ENCODE measurements around the gene SCP2.

Gene SCP2

GRCh38 chr1:53082826-53083455 lies 155.9 kb downstream of the SCP2 start:
- DNase-seq (ENCODE audit: extremely low read depth, insufficient read length) = no peak
- TF ChIP-seq, protein P1, sequence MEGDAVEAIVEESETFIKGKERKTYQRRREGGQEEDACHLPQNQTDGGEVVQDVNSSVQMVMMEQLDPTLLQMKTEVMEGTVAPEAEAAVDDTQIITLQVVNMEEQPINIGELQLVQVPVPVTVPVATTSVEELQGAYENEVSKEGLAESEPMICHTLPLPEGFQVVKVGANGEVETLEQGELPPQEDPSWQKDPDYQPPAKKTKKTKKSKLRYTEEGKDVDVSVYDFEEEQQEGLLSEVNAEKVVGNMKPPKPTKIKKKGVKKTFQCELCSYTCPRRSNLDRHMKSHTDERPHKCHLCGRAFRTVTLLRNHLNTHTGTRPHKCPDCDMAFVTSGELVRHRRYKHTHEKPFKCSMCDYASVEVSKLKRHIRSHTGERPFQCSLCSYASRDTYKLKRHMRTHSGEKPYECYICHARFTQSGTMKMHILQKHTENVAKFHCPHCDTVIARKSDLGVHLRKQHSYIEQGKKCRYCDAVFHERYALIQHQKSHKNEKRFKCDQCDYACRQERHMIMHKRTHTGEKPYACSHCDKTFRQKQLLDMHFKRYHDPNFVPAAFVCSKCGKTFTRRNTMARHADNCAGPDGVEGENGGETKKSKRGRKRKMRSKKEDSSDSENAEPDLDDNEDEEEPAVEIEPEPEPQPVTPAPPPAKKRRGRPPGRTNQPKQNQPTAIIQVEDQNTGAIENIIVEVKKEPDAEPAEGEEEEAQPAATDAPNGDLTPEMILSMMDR (IDR thresholded peaks at IDR 0.05; ENCODE audit: insufficient read depth, low read length, poor library complexity, severe bottlenecking) = no peak
- Histone ChIP-seq H3K27me3 (replicated peaks; ENCODE audit: control insufficient read depth, insufficient read depth, low read length) (no peaks in the 10 kb centered on the region), H3K36me3 (ENCODE audit: control insufficient read depth, insufficient read depth, low read length) (no peaks in the 10 kb centered on the region), H3K4me3 (replicated peaks; ENCODE audit: low read depth, low read length) (no peak overlapping the region)

GRCh38 chr1:53083636-53084588 lies 156.8 kb downstream of the SCP2 start:
- H3K27me3 ChIP-seq (replicated peaks; ENCODE audit: control insufficient read depth, insufficient read depth, low read length) = no peaks in the 10 kb centered on the region
- no peak overlapping the region for H3K4me3 ChIP-seq (replicated peaks; ENCODE audit: low read depth, low read length)
- TF ChIP-seq, protein P1 (IDR thresholded peaks at IDR 0.05; ENCODE audit: insufficient read depth, low read length, poor library complexity, severe bottlenecking) = no peak
- H3K36me3 ChIP-seq (ENCODE audit: control insufficient read depth, insufficient read depth, low read length) = no peaks in the 10 kb centered on the region
- no peak for DNase-seq (ENCODE audit: extremely low read depth, insufficient read length)

GRCh38 chr1:53084589-53084971 lies 157.5 kb downstream of the SCP2 start:
- no peak for DNase-seq (ENCODE audit: extremely low read depth, insufficient read length)
- Histone ChIP-seq H3K4me3 (replicated peaks; ENCODE audit: low read depth, low read length) (no peak overlapping the region), H3K27me3 (replicated peaks; ENCODE audit: control insufficient read depth, insufficient read depth, low read length) (no peaks in the 10 kb centered on the region), H3K36me3 (ENCODE audit: control insufficient read depth, insufficient read depth, low read length) (no peaks in the 10 kb centered on the region)
- TF ChIP-seq, protein P1 (IDR thresholded peaks at IDR 0.05; ENCODE audit: insufficient read depth, low read length, poor library complexity, severe bottlenecking) = no peak

- Histone ChIP-seq H3K36me3 (ENCODE audit: control insufficient read depth, insufficient read depth, low read length) (no peaks in the 10 kb centered on the region), H3K27me3 (replicated peaks; ENCODE audit: control insufficient read depth, insufficient read depth, low read length) (no peaks in the 10 kb centered on the region), H3K4me3 (replicated peaks; ENCODE audit: low read depth, low read length) (no peak overlapping the region)
- TF ChIP-seq, protein P1 (IDR thresholded peaks at IDR 0.05; ENCODE audit: insufficient read depth, low read length, poor library complexity, severe bottlenecking) = no peak
- no peak for DNase-seq (ENCODE audit: extremely low read depth, insufficient read length)
Measured at GRCh38 chr1:53085405-53085804, 158.3 kb downstream of the SCP2 start.

DNA sequence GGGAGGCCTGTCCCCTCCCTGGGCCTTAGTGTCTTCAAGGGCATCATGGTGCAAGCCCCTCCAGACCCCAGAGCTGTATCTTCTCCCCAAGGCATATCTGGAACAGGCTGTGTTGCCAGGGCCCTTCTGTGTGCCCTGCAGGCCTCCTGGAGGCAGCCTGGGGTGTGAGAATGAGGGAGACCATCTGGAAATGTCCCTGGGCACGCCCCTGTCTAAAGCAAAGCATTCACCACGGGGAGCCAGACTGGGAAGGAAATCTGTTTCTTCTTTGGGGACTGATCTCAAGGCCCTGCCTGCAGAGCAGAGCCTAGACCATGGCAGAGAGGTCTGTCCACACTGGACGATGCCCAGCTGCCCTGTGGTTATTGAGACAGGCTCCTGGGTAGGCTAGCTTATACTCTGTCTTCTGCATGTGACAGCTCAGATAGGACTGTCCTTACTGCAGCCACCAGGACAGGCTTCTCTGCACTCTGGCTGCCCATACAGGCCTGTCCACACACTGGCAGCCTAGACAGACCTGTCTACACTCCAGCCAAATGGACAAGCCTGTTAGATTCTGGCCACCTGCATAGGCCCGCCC lies 159.5 kb downstream of the SCP2 start:
- DNase-seq (ENCODE audit: extremely low read depth, insufficient read length) = no peak
- H3K27me3 ChIP-seq (replicated peaks; ENCODE audit: control insufficient read depth, insufficient read depth, low read length) = no peaks in the 10 kb centered on the region
- no peak overlapping the region for H3K4me3 ChIP-seq (replicated peaks; ENCODE audit: low read depth, low read length)
- TF ChIP-seq, protein P1 (IDR thresholded peaks at IDR 0.05; ENCODE audit: insufficient read depth, low read length, poor library complexity, severe bottlenecking) = no peak
- H3K36me3 ChIP-seq (ENCODE audit: control insufficient read depth, insufficient read depth, low read length) = no peaks in the 10 kb centered on the region
